KOPT-K1 (cell line): Measurements from ENCODE around the gene EFNB2.

Experiments
- H3K27ac ChIP-seq: fragments of 200-600 bp; sonication (generic); 2 replicates; pipeline ENCODE4 v1.5.1; 2016; ENCODE audit warnings: antibody characterized with exemption, mild to moderate bottlenecking, low read depth, low read length; ENCODE audit not compliant: poor library complexity, severe bottlenecking
- H3K36me3 ChIP-seq: fragments of 200-600 bp; sonication (generic); 2 replicates; pipeline ENCODE4 v1.5.1; 2017; ENCODE audit warnings: antibody characterized with exemption, mild to moderate bottlenecking, low read length, moderate library complexity; ENCODE audit not compliant: insufficient read depth
- H3K9me3 ChIP-seq: fragments of 200-600 bp; sonication (generic); 2 replicates; pipeline ENCODE4 v1.5.1; 2017; ENCODE audit warnings: antibody characterized with exemption, low read length, mild to moderate bottlenecking; ENCODE audit not compliant: insufficient read depth, poor library complexity, severe bottlenecking

Gene EFNB2

DNA sequence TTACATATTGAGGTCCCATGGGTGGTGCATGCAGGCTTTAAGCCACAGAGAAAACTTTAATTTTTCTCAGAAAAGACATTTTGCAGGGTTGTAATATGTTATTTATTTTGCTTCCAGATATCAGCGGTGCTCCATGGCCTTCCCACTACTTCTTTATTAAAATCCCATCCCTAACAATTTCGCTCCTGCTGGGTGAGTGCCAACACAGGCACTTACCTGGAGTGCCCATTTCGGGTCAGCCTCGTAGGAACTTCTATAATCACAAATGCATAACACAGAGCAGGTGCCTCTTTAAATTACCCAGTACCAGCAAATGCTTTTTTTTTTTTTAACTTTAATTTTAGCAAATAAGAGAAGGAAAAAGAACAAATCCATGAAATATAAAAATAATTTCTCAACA, 86.4 kb downstream of the EFNB2 start:
- H3K36me3 ChIP-seq = no peaks in the 10 kb centered on the region
- no peak overlapping the region for H3K27ac ChIP-seq
- H3K9me3 ChIP-seq = no peaks in the 10 kb centered on the region

DNA sequence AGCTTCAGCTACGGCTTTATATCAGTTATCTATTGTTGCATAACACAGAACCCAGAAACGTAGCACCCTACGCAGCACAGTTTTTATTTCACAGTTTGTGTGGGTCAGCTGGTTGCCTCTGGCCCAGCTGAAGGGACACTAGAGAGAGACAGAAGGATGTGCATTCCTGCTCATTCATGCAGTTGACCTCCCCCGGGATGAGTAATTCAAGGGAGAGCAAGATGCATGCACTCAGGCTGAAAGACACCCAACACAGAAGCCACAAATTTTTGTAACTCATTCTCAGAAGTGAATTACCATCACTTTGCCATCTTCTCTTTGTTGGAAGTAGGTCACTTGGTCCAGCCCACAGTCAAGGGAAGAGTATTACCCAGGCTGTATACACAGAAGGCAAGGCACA, 89.5 kb downstream of the EFNB2 start:
- no peaks in the 10 kb centered on the region for H3K9me3 ChIP-seq
- no peak overlapping the region for H3K27ac ChIP-seq

DNA sequence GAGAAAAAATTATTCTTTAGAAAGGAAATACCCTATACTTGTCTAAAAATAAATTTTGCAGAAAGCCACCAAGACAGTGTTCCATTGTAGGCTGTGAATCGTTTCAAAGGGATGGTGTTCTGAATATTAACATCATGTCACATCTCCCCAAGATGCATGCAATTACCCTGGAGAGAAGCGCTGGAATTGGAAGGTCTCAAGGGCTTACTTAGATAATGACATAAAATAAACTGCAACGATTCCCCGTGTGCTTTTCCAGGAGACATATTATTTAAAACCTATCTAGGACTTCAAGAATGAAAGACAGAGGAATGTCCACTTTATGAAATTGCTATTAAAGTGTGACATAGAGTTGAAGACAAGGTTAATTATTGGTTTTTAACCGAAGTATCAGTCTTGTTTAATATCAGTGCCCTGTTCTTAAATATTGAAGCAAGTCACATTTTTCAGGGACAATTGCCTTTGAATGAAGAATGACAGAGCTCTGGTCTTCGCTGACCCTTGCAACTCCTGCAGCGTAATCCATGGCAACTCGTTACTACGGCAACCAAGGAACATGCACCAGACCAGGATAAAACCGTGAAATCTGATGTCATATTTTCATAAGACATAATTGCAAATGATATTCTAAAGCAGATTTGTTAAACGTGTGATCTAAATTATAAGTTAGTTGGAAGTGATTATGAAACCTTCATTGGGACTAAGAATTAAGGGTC, 91.7 kb downstream of the EFNB2 start:
- Histone ChIP-seq H3K27ac (no peak overlapping the region), H3K9me3 (no peaks in the 10 kb centered on the region), H3K36me3 (no peaks in the 10 kb centered on the region)

More for the DNA sequence above, 89.5 kb downstream of the EFNB2 start:
- H3K36me3 ChIP-seq = no peaks in the 10 kb centered on the region

DNA sequence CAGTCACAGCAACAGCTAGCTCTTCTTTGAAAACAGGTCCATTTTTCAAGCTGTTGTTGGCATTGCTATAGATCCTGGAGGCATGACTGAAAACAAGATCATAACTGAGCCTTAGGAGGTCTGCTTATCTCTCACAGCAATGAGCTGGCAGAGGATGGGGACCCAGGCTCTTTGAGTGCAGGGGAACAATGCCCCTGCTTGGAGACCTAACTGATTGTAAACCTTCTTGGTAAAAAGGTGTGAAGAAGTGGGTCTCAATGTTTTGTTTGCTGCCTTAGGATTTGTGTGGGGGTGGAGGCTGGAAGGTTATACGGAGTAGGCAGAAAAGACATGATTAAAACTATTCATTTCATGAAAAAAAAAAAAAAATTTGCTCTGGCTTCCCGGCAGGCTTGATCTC, 94.6 kb downstream of the EFNB2 start:
- H3K9me3 ChIP-seq = no peaks in the 10 kb centered on the region
- H3K36me3 ChIP-seq = no peaks in the 10 kb centered on the region
- no peak overlapping the region for H3K27ac ChIP-seq
